PC-9 (cell line): Measurements from ENCODE around the gene TBL1Y.

Experiments used
- CTCF ChIP-seq: fragments of 200-600 bp; sonication (generic); conservative IDR thresholded peaks from 2 replicates; pipeline ENCODE4 v1.6.1; 2017; ENCODE audit warnings: mixed run types, antibody characterized with exemption, mild to moderate bottlenecking, moderate library complexity
- EZH2 ChIP-seq: fragments of 200-600 bp; sonication (generic); IDR thresholded peaks from 2 replicates; pipeline ENCODE4 v1.8.0; 2017; ENCODE audit warnings: antibody characterized with exemption, low read depth

GRCh38 chrY:7085606-7086005 is 175.1 kb downstream of the TBL1Y start:
- no peak for TF ChIP-seq CTCF
- no peak for TF ChIP-seq EZH2
